Measurements from ENCODE around the gene KRTAP10-1. TPM values are rescaled to one million over a fixed set of nuclear protein-coding genes. Genes with fewer than 3 reads are reported as not detected.

The KRTAP10-1 gene
- total RNA-seq, 1 experiment from 2014 or later, result not detected

- no peak for DNase-seq (ENCODE audit: low read depth, low spot score)
- in situ Hi-C loops (cut with HindIII; ENCODE audit: low pct_unique_long_range_greater_than_20kb, low sequenced_read_pairs), result no loop called here
These were observed 6.7 kb downstream of the KRTAP10-1 start for GRCh38 chr21:44533121-44533890.

- in situ Hi-C loops (cut with HindIII; ENCODE audit: low pct_unique_long_range_greater_than_20kb, low sequenced_read_pairs), result no loop called here
- no peak for DNase-seq (ENCODE audit: low read depth, low spot score)
These were observed 7.3 kb downstream of the KRTAP10-1 start for GRCh38 chr21:44532712-44533111.

GRCh38 chr21:44531606-44532564 lies 8.1 kb downstream of the KRTAP10-1 start:
- in situ Hi-C loops (cut with HindIII; ENCODE audit: low pct_unique_long_range_greater_than_20kb, low sequenced_read_pairs), result no loop called here
- DNase-seq (ENCODE audit: low read depth, low spot score), result no peak

- in situ Hi-C loops (cut with HindIII; ENCODE audit: low pct_unique_long_range_greater_than_20kb, low sequenced_read_pairs), result no loop called here
- no peak for DNase-seq (ENCODE audit: low read depth, low spot score)
These were observed 8.9 kb downstream of the KRTAP10-1 start for GRCh38 chr21:44530903-44531605.

GRCh38 chr21:44530221-44530902 lies 9.6 kb downstream of the KRTAP10-1 start:
- DNase-seq (ENCODE audit: low read depth, low spot score), result no peak
- in situ Hi-C loops (cut with HindIII; ENCODE audit: low pct_unique_long_range_greater_than_20kb, low sequenced_read_pairs), result no loop called here

GRCh38 chr21:44529503-44530125 lies 10.4 kb downstream of the KRTAP10-1 start:
- in situ Hi-C loops (cut with HindIII; ENCODE audit: low pct_unique_long_range_greater_than_20kb, low sequenced_read_pairs), result no loop called here
- no peak for DNase-seq (ENCODE audit: low read depth, low spot score)

- DNase-seq (ENCODE audit: low read depth, low spot score), result no peak
- in situ Hi-C loops (cut with HindIII; ENCODE audit: low pct_unique_long_range_greater_than_20kb, low sequenced_read_pairs), result no loop called here
These were observed 11.0 kb downstream of the KRTAP10-1 start for GRCh38 chr21:44529011-44529421.

- in situ Hi-C loops (cut with HindIII; ENCODE audit: low pct_unique_long_range_greater_than_20kb, low sequenced_read_pairs), result no loop called here
- no peak for DNase-seq (ENCODE audit: low read depth, low spot score)
These were observed 11.4 kb downstream of the KRTAP10-1 start for GRCh38 chr21:44528634-44528995.

GRCh38 chr21:44527983-44528633 lies 11.9 kb downstream of the KRTAP10-1 start:
- no peak for DNase-seq (ENCODE audit: low read depth, low spot score)
- in situ Hi-C loops (cut with HindIII; ENCODE audit: low pct_unique_long_range_greater_than_20kb, low sequenced_read_pairs), result no loop called here

- no peak for DNase-seq (ENCODE audit: low read depth, low spot score)
- in situ Hi-C loops (cut with HindIII; ENCODE audit: low pct_unique_long_range_greater_than_20kb, low sequenced_read_pairs), result no loop called here
These were observed 12.6 kb downstream of the KRTAP10-1 start for GRCh38 chr21:44527156-44527982.

GRCh38 chr21:44526096-44526997 lies 13.6 kb downstream of the KRTAP10-1 start:
- no peak for DNase-seq (ENCODE audit: low read depth, low spot score)
- in situ Hi-C loops (cut with HindIII; ENCODE audit: low pct_unique_long_range_greater_than_20kb, low sequenced_read_pairs), result no loop called here

GRCh38 chr21:44525391-44526095 lies 14.5 kb downstream of the KRTAP10-1 start:
- in situ Hi-C loops (cut with HindIII; ENCODE audit: low pct_unique_long_range_greater_than_20kb, low sequenced_read_pairs), result no loop called here
- no peak for DNase-seq (ENCODE audit: low read depth, low spot score)

- DNase-seq (ENCODE audit: low read depth, low spot score), result no peak
- in situ Hi-C loops (cut with HindIII; ENCODE audit: low pct_unique_long_range_greater_than_20kb, low sequenced_read_pairs), result no loop called here
These were observed 15.3 kb downstream of the KRTAP10-1 start for GRCh38 chr21:44524414-44525371.
